H9 (cell line): ENCODE results near the gene UCK1. TPM values are rescaled to one million over a fixed set of nuclear protein-coding genes. Genes with fewer than 3 reads are reported as not detected.

Experiments used
- DNase-seq: peaks from one replicate; pipeline ENCODE4 v3.0.0-alpha.2; 2017
- H2AFZ ChIP-seq: one replicate; pipeline ENCODE4 v1.6.1; 2013; ENCODE audit warnings: mild to moderate bottlenecking, low read length, control low read depth, moderate library complexity
- H2AK5ac ChIP-seq: 2 replicates; pipeline ENCODE4 v1.6.1; 2013; ENCODE audit warnings: low read length, control low read depth, mixed read lengths; ENCODE audit not compliant: insufficient read length
- H2BK120ac ChIP-seq: one replicate; pipeline ENCODE4 v1.6.1; 2013; ENCODE audit warnings: low read depth, mild to moderate bottlenecking, low read length, control low read depth, inconsistent platforms; ENCODE audit not compliant: poor library complexity, severe bottlenecking
- H2BK12ac ChIP-seq: 2 replicates; pipeline ENCODE4 v1.6.1; 2013; ENCODE audit warnings: low read length, control low read depth, mixed read lengths, low read depth; ENCODE audit not compliant: insufficient read length
- H2BK15ac ChIP-seq: 2 replicates; pipeline ENCODE4 v1.6.1; 2013; ENCODE audit warnings: low read depth, low read length, control low read depth
- H2BK20ac ChIP-seq: one replicate; pipeline ENCODE4 v1.6.1; 2013; ENCODE audit warnings: low read depth, mild to moderate bottlenecking, low read length, control low read depth, inconsistent platforms; ENCODE audit not compliant: poor library complexity, severe bottlenecking
- H2BK5ac ChIP-seq: 2 replicates; pipeline ENCODE4 v1.6.1; 2013; ENCODE audit warnings: low read length, control low read depth, mixed read lengths; ENCODE audit not compliant: insufficient read length
- H3K14ac ChIP-seq: 2 replicates; pipeline ENCODE4 v1.6.1; 2013; ENCODE audit warnings: low read length, control low read depth; ENCODE audit not compliant: insufficient read depth
- H3K18ac ChIP-seq: 2 replicates; pipeline ENCODE4 v1.6.1; 2013; ENCODE audit warnings: low read depth, mild to moderate bottlenecking, mixed read lengths, low read length, control low read depth; ENCODE audit not compliant: insufficient read length
- H3K23ac ChIP-seq: 2 replicates; pipeline ENCODE4 v1.6.1; 2013; ENCODE audit warnings: low read length, control low read depth, mixed read lengths, low read depth; ENCODE audit not compliant: insufficient read length
- H3K23me2 ChIP-seq: 2 replicates; pipeline ENCODE4 v1.6.1; 2013; ENCODE audit warnings: low read depth, mild to moderate bottlenecking, mixed read lengths, low read length, control low read depth; ENCODE audit not compliant: insufficient read length, poor library complexity, severe bottlenecking
- H3K27ac ChIP-seq: 2 replicates; pipeline ENCODE4 v1.5.1; 2013; ENCODE audit warnings: low read length, control low read depth, mixed read lengths, low read depth; ENCODE audit not compliant: insufficient read length
- H3K27me3 ChIP-seq: 2 replicates; pipeline ENCODE4 v1.6.1; 2013; ENCODE audit warnings: low read length, control low read depth, inconsistent platforms; ENCODE audit not compliant: insufficient read depth
- H3K4ac ChIP-seq: 2 replicates; pipeline ENCODE4 v1.6.1; 2013; ENCODE audit warnings: low read depth, mild to moderate bottlenecking, control low read depth, inconsistent platforms, low read length, moderate library complexity
- H3K4me1 ChIP-seq: 2 replicates; pipeline ENCODE4 v1.6.1; 2013; ENCODE audit warnings: low read length, control low read depth, inconsistent platforms; ENCODE audit not compliant: insufficient read depth
- H3K4me2 ChIP-seq: 2 replicates; pipeline ENCODE4 v1.6.1; 2013; ENCODE audit warnings: low read length, control low read depth, mixed read lengths; ENCODE audit not compliant: insufficient read length, insufficient read depth
- H3K56ac ChIP-seq: 2 replicates; pipeline ENCODE4 v1.6.1; 2013; ENCODE audit warnings: low read depth, mild to moderate bottlenecking, mixed read lengths, low read length, control low read depth; ENCODE audit not compliant: insufficient read length
- H3K79me1 ChIP-seq: 2 replicates; pipeline ENCODE4 v1.6.1; 2013; ENCODE audit warnings: low read depth, mild to moderate bottlenecking, moderate library complexity, low read length, control low read depth, inconsistent platforms; ENCODE audit not compliant: insufficient read depth, poor library complexity, severe bottlenecking
- H3K79me2 ChIP-seq: 2 replicates; pipeline ENCODE4 v1.6.1; 2013; ENCODE audit warnings: low read length, control low read depth, inconsistent platforms; ENCODE audit not compliant: insufficient read depth
- H3K9ac ChIP-seq: 2 replicates; pipeline ENCODE4 v1.6.1; 2013; ENCODE audit warnings: low read length, control low read depth, mixed read lengths; ENCODE audit not compliant: insufficient read length; ENCODE audit errors: extremely low read depth
- H3K9me3 ChIP-seq: one replicate; pipeline ENCODE4 v1.6.1; 2013; ENCODE audit warnings: low read depth, low read length, inconsistent platforms; ENCODE audit not compliant: control insufficient read depth
- H3T11ph ChIP-seq: one replicate; pipeline ENCODE4 v1.6.1; 2013; ENCODE audit warnings: mild to moderate bottlenecking, low read length, control low read depth, inconsistent platforms
- H4K20me1 ChIP-seq: one replicate; pipeline ENCODE4 v1.6.1; 2013; ENCODE audit not compliant: control insufficient read depth, insufficient read length, insufficient read depth
- H4K5ac ChIP-seq: 2 replicates; pipeline ENCODE4 v1.6.1; 2013; ENCODE audit warnings: low read depth, mild to moderate bottlenecking, mixed read lengths, low read length, control low read depth; ENCODE audit not compliant: insufficient read length
- H4K8ac ChIP-seq: replicated peaks from 2 replicates; pipeline ENCODE4 v1.6.1; 2013; ENCODE audit warnings: low read length, control low read depth, mixed read lengths, low read depth; ENCODE audit not compliant: insufficient read length
- H4K91ac ChIP-seq: 2 replicates; pipeline ENCODE4 v1.6.1; 2013; ENCODE audit warnings: low read depth, mild to moderate bottlenecking, moderate library complexity, mixed read lengths, low read length, control low read depth; ENCODE audit not compliant: insufficient read length
- H3K27ac Mint-ChIP-seq, 3 experiments: 2 replicates in 2 of 3; 3 replicates in 1 of 3; pipeline ENCODE4 v1.8.0; 2020 to 2021; ENCODE audit warnings: mixed read lengths in 3 of 3, mild to moderate bottlenecking in 1 of 3, moderate library complexity in 1 of 3
- H3K27me3 Mint-ChIP-seq: 2 replicates; pipeline ENCODE4 v1.8.0; 2021; ENCODE audit warnings: low read depth, mild to moderate bottlenecking, moderate library complexity, mixed read lengths
- H3K36me3 Mint-ChIP-seq, 3 experiments: 2 replicates in 2 of 3; 3 replicates in 1 of 3; pipeline ENCODE4 v1.8.0; 2020 to 2021; ENCODE audit warnings: low read depth in 3 of 3, mixed read lengths in 3 of 3; ENCODE audit not compliant: insufficient read depth in 1 of 3
- H3K4me1 Mint-ChIP-seq, 2 experiments: 2 replicates each; pipeline ENCODE4 v1.8.0; 2020; ENCODE audit warnings: mixed read lengths in 2 of 2
- H3K4me3 Mint-ChIP-seq, 2 experiments: 2 replicates in 1 of 2; 3 replicates in 1 of 2; pipeline ENCODE4 v1.8.0; 2020 to 2021; ENCODE audit warnings: mild to moderate bottlenecking in 2 of 2, mixed read lengths in 2 of 2, moderate library complexity in 1 of 2
- H3K9me3 Mint-ChIP-seq, 2 experiments: 2 replicates in 1 of 2; 3 replicates in 1 of 2; pipeline ENCODE4 v1.8.0; 2020; ENCODE audit warnings: mild to moderate bottlenecking in 2 of 2, mixed read lengths in 2 of 2, moderate library complexity in 1 of 2
- CTCF ChIP-seq: fragments of 200-600 bp; sonication (generic); conservative IDR thresholded peaks from 3 replicates; pipeline ENCODE4 v1.8.0; 2021; ENCODE audit warnings: antibody characterized with exemption, mild to moderate bottlenecking
- WGBS: extraction: QIAGEN DNeasy Blood & Tissue Kit; methylation state at CpG from one replicate; pipeline ENCODE4 v1.1.7; 2013; ENCODE audit warnings: missing lambda C conversion rate, low lambda C conversion rate, mixed read lengths; ENCODE audit not compliant: insufficient read length; ENCODE audit errors: extremely low coverage; 5-methylcytosine and 5-hydroxymethylcytosine counted together
- total RNA-seq: library from RNA; stranded (reverse); gene quantifications from 2 replicates; pipeline ENCODE4 v1.2.1, GENCODE V29; 2021

UCK1 gene
- total RNA-seq, 1 experiment from 2014 or later = 54.2 TPM

- no peaks in the 10 kb centered on the region for H3K79me1 ChIP-seq
- no peaks in the 10 kb centered on the region for H3K4me1 ChIP-seq
- Mint-ChIP-seq H3K4me3 (peak within 1 kb of the TSS; percentile 86 to 90), H3K27ac (peak within 1 kb of the TSS; percentile 55 to 94 (median 62); a peak in 5 of 7 replicates), H3K4me1 (peaks cover 37 to 55% of the 10 kb centered on the region in 2 experiments), H3K9me3 (no peaks in the 10 kb centered on the region), H3K27me3 (peaks cover 7% of the 10 kb centered on the region), H3K36me3 (peaks cover 10 to 61% (median 50%) of the 10 kb centered on the region in 3 experiments; a peak in 6 of 7 replicates)
- peak within 1 kb of the TSS; percentile 58 for H3K4me2 ChIP-seq
- H3K27me3 ChIP-seq = no peaks in the 10 kb centered on the region
- DNase-seq = peak; percentile 92
- H3K4ac ChIP-seq = no peak within 1 kb of the TSS
- H3K56ac ChIP-seq = no peak within 1 kb of the TSS
- no peak within 1 kb of the TSS for H3K27ac ChIP-seq
- H3K23ac ChIP-seq = no peak within 1 kb of the TSS
- peaks cover 9% of the 10 kb centered on the region for H3K23me2 ChIP-seq
- no peak within 1 kb of the TSS for H4K8ac ChIP-seq
- H2BK5ac ChIP-seq = no peak within 1 kb of the TSS
- H3K18ac ChIP-seq = no peak within 1 kb of the TSS
- H4K91ac ChIP-seq = no peak within 1 kb of the TSS
- WGBS = no CpG with 5 or more reads among the region's 83 CpGs
- no peak within 1 kb of the TSS for H2AFZ ChIP-seq
- H2BK15ac ChIP-seq = no peak within 1 kb of the TSS
- H2BK12ac ChIP-seq = no peak within 1 kb of the TSS
- no peaks in the 10 kb centered on the region for H3K9me3 ChIP-seq
- no peaks in the 10 kb centered on the region for H3K79me2 ChIP-seq
- no peak within 1 kb of the TSS for H2BK20ac ChIP-seq
- no peak within 1 kb of the TSS for H3T11ph ChIP-seq
- peaks cover 2% of the 10 kb centered on the region for H4K20me1 ChIP-seq
- no peak within 1 kb of the TSS; the same call in 1 of the 2 replicates for H3K14ac ChIP-seq
- H3K9ac ChIP-seq = peak within 1 kb of the TSS; percentile 21
- no peak within 1 kb of the TSS for H2AK5ac ChIP-seq
- no peak within 1 kb of the TSS for H4K5ac ChIP-seq
- H2BK120ac ChIP-seq = no peak within 1 kb of the TSS
- no peak for TF ChIP-seq CTCF
These were observed 28.1 kb downstream of the UCK1 start, which contains the start of gene POMT1 for GRCh38 chr9:131502781-131503625. Gene POMT1 (plus strand): TSS chr9:131502918. CDS start chr9:131504219, 1,301 bp downstream.
